ENCODE measurements around the gene PRKRIP1. TPM values are rescaled to one million over a fixed set of nuclear protein-coding genes. Genes with fewer than 3 reads are reported as not detected.
"Not testable (repeated sequence)": the region's sequence is repeated elsewhere in the genome, so short reads cannot be mapped to it uniquely, and the experiment has no call there.

PRKRIP1 gene
- total RNA-seq, 6 experiments from 2014 or later: 6.1 to 9.8 (median 8.9) TPM

DNA sequence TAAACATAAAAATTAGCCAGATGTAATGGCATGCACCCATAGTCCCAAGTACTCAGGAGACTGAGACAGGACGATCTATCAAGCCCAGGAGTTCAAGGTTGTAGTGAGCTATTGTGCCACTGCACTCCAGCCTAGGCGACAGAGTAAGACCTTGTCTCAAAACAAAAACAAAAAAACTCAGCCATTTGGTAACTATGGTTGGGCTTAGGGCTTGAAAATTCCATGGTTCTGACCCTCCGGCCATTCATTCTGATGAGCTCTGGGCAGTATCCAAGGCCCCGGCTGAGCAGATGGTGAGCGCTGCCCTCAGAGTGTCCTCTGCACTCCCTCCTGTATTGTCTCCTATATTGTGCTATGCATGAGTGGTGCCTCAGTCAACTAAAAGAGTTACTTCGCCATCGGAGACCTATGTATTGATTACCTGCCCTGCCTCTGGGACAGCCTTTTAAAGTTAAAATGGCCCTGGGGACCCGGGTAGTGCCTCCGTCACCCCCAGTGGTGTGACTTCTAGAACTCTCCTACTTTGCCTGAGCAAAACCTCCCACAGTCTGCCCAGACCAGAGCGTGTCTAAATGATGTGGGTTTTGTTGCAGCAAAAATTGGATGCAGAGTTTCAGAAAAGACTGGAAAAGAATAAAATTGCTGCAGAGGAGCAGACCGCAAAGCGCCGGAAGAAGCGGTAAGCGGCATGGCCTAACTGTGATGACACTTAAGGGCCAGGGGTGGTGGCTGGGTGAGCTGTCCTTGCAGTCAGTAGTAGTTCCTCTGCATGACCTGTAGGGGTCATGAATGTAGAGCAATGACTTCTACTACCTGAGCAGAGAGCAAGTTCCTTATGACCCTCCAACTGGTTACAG is 8.1 kb downstream of the PRKRIP1 start:
- intact Hi-C loops (cut with DNase I): no loop called here
- Histone ChIP-seq H3K27me3 (no peaks in the 10 kb centered on the region), H3K4me1 (no peaks in the 10 kb centered on the region), H3K9me3 (no peaks in the 10 kb centered on the region), H3K4me3 (no peak overlapping the region), H3K27ac (no peak overlapping the region), H3K36me3 (peaks cover 0 to 93% (median 26%) of the 10 kb centered on the region in 4 donors)
- ATAC-seq: peak; percentile 96 to 99 (median 98)
- peak in 1 of 3 donors; percentile 31 for DNase-seq
- TF ChIP-seq POLR2A (IDR thresholded peaks at IDR 0.05): no peak
- TF ChIP-seq, protein P1, sequence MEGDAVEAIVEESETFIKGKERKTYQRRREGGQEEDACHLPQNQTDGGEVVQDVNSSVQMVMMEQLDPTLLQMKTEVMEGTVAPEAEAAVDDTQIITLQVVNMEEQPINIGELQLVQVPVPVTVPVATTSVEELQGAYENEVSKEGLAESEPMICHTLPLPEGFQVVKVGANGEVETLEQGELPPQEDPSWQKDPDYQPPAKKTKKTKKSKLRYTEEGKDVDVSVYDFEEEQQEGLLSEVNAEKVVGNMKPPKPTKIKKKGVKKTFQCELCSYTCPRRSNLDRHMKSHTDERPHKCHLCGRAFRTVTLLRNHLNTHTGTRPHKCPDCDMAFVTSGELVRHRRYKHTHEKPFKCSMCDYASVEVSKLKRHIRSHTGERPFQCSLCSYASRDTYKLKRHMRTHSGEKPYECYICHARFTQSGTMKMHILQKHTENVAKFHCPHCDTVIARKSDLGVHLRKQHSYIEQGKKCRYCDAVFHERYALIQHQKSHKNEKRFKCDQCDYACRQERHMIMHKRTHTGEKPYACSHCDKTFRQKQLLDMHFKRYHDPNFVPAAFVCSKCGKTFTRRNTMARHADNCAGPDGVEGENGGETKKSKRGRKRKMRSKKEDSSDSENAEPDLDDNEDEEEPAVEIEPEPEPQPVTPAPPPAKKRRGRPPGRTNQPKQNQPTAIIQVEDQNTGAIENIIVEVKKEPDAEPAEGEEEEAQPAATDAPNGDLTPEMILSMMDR (IDR thresholded peaks at IDR 0.05): peak; percentile 60 to 71 (median 62)
- 41% methylated on average over 8 of the region's 15 CpGs for WGBS (ENCODE audit: insufficient coverage, low coverage, low lambda C conversion rate, missing lambda C conversion rate)

DNA sequence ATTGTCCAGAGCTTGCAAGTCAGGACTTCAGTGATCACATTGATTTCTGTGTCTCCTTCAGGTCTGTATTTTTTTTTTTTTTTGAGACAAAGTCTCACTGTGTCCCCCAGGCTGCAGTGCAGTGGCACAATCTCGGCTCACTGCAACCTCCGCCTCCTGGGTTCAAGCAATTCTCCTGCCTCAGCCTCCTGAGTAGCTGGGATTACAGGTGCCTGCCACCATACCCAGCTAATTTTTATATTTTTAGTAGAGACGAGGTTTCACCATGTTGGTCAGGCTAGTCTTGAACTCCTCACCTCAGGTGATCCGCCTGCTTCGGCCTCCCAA is 8.7 kb downstream of the PRKRIP1 start:
- H3K9me3 ChIP-seq; H3K27ac ChIP-seq; DNase-seq; H3K27me3 ChIP-seq; H3K4me3 ChIP-seq; ATAC-seq; H3K4me1 ChIP-seq; intact Hi-C loops (cut with DNase I): not testable (repeated sequence)
- 91% methylated on average over 5 of the region's 5 CpGs for WGBS (ENCODE audit: insufficient coverage, low coverage, low lambda C conversion rate, missing lambda C conversion rate)
- H3K36me3 ChIP-seq: peaks cover 0 to 93% (median 24%) of the 10 kb centered on the region in 4 donors

DNA sequence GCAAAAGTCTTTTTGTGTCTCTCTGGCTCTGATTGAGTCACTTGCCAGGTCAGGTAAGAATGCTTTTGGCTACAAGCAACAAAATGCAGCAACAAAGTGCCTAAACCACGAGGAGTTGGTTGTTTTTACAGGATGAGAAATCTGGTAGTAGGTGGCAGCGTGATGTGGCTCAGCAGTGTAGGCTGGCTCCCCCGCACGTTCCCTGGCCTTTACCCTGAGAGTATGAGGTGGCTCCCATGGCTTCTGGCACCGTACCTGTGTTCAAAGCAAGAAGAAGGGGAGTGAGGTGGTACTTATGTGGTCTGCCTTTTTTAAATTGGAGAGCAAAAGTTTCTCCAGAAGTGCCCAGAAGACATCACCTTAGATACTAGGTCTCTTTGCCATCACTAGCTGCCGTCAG is 11.7 kb downstream of the PRKRIP1 start:
- H3K9me3 ChIP-seq: no peaks in the 10 kb centered on the region
- ATAC-seq (no peak), DNase-seq (no peak)
- H3K27me3 ChIP-seq: no peaks in the 10 kb centered on the region
- TF ChIP-seq, protein P1 (IDR thresholded peaks at IDR 0.05): no peak
- TF ChIP-seq POLR2A (IDR thresholded peaks at IDR 0.05): no peak
- peaks cover 0 to 72% (median 17%) of the 10 kb centered on the region in 4 donors for H3K36me3 ChIP-seq
- intact Hi-C loops (cut with DNase I): no loop called here
- no peak overlapping the region for H3K4me3 ChIP-seq
- no peaks in the 10 kb centered on the region for H3K4me1 ChIP-seq
- H3K27ac ChIP-seq: no peak overlapping the region
- 100% methylated on average over 3 of the region's 6 CpGs for WGBS (ENCODE audit: insufficient coverage, low coverage, low lambda C conversion rate, missing lambda C conversion rate)

DNA sequence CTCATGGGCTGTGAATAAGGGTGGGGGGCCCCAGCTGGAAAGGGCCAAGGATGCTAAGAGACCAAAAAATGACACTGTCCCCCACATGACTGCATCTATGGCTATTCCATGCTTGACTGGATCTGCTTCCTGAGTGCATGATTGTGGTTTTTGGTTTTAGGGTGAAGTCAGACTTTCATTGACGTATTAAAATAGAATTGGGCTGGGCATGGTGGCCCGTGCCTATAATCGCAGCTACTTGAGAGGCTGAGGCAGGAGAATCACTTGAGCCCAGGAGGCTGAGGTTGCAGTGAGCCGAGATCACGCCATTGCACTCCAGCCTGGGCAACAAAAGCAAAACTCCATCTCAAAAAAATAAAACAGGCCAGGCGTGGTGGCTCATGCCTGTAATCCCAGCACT is 12.4 kb downstream of the PRKRIP1 start:
- H3K27me3 ChIP-seq; ATAC-seq; H3K27ac ChIP-seq; intact Hi-C loops (cut with DNase I); DNase-seq; H3K4me1 ChIP-seq; H3K4me3 ChIP-seq; H3K9me3 ChIP-seq: not testable (repeated sequence)
- H3K36me3 ChIP-seq: peaks cover 0 to 73% (median 17%) of the 10 kb centered on the region in 4 donors
- WGBS (ENCODE audit: insufficient coverage, low coverage, low lambda C conversion rate, missing lambda C conversion rate): 83% methylated on average over 1 of the region's 6 CpGs

GRCh38 chr7:102409340-102409739 is 13.2 kb downstream of the PRKRIP1 start:
- no peak overlapping the region for H3K27ac ChIP-seq
- no peaks in the 10 kb centered on the region for H3K9me3 ChIP-seq
- WGBS (ENCODE audit: insufficient coverage, low coverage, low lambda C conversion rate, missing lambda C conversion rate): 100% methylated on average over 2 of the region's 4 CpGs
- H3K36me3 ChIP-seq: peaks cover 0 to 68% (median 17%) of the 10 kb centered on the region in 4 donors
- DNase-seq (no peak), ATAC-seq (no peak)
- no peaks in the 10 kb centered on the region for H3K27me3 ChIP-seq
- no peaks in the 10 kb centered on the region for H3K4me1 ChIP-seq
- H3K4me3 ChIP-seq: no peak overlapping the region
- TF ChIP-seq, protein P1 (IDR thresholded peaks at IDR 0.05): no peak
- no peak for TF ChIP-seq POLR2A (IDR thresholded peaks at IDR 0.05)
- intact Hi-C loops (cut with DNase I): no loop called here
